HG03571 (cell line): ENCODE results near the gene SLC8A2.
A peak's percentile ranks its signal among the peaks of the same experiment; 100 is the strongest.
"Not testable (repeated sequence)": the region's sequence is repeated elsewhere in the genome, so short reads cannot be mapped to it uniquely, and the experiment has no call there.

Experiments used
- ATAC-seq: cut with Tn5 transposase; IDR thresholded peaks from one replicate; pipeline ENCODE4 v1.9.1; 2021; ENCODE audit not compliant: unreplicated experiment

SLC8A2 gene

GRCh38 chr19:47489072-47489914 is 17.6 kb upstream of the SLC8A2 start:
- no peak for ATAC-seq

GRCh38 chr19:47487551-47488515 is 16.1 kb upstream of the SLC8A2 start:
- no peak for ATAC-seq

DNA sequence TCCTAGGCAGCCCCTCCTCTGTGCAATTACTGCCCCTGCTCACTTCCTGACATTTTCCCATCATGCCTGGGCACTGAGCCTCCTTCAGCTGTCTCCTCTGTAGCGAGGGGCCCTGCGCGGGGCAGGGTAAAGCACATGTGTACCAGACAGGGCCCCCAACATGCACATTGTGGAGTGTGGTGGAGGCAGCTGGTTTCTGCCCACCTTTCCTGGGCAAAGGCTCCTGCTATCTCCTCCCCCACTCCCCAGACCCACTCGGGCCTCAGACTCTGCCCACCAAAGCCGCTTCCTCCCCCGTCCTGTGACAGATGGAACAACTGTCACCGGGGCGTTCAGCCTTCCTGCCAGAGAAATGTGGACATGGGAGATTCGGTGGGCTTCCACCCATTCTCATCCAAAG is 15.2 kb upstream of the SLC8A2 start:
- ATAC-seq, result no peak

DNA sequence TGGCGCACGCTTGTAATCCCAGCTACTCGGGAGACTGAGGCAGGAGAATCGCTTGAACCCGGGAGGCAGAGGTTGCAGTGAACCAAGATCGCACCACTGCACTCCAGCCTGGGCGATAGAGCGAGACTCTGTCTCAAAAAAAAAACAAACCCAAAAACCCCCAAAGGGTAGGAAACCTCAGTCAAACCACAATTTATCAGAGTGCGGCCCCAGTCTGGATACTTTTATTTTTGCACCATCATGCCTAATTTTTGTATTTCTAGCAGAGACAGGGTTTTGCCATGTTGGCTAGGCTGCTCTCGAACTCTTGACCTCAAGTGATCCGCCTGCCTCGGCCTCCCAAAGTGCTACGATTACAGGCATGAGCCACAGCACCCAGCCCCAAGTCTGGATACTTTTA is 14.5 kb upstream of the SLC8A2 start:
- not testable (repeated sequence) for ATAC-seq

GRCh38 chr19:47485210-47485609 is 13.5 kb upstream of the SLC8A2 start:
- ATAC-seq, result no peak

- ATAC-seq, result peak; percentile 49
Measured at GRCh38 chr19:47483800-47484690, 12.4 kb upstream of the SLC8A2 start, which contains the start of gene KPTN. Gene KPTN, minus strand, starts transcription at chr19:47484219. Its CDS starts 59 bp downstream, at chr19:47484160.

DNA sequence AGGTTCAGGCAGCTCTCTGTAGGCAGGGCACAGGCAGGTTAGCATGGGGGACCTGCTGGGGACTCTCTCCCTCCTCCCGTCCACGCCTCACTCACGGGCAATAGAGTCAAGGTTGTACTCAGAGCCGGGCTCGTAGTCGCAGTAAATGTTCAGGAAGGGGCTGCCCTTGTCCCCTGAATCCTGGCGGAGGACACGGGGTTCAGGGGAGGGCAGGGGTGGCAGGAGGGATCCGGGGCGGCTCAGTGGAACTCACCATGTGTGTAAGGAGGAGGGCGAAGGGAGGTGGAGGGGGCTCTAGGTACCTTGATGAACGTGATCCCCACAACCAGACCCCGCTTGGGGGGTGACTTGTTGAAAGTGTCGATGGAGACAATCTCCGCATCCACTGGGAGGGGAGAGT is 11.5 kb upstream of the SLC8A2 start:
- ATAC-seq, result no peak

- no peak for ATAC-seq
Measured at GRCh38 chr19:47481460-47482052, 9.9 kb upstream of the SLC8A2 start.

DNA sequence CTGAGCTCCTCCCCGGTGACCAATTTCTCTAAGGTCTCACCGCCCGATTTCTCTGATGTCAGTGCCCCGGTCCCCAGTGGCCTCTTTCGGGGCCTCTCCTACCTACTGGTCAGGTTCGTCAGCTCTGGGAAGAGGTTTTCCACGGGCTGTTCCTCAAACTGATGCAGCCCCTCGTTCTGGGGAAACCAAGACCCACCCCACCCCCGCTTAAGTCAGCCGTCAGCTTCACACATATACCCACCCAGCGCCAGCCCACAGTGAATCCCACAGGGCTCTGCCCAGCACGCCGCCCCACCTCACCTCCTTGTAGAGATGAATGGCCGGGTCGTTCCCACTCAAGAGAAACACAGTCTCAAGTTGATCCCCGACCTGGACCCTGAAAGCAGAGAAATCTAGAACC is 9.0 kb upstream of the SLC8A2 start:
- ATAC-seq, result no peak

DNA sequence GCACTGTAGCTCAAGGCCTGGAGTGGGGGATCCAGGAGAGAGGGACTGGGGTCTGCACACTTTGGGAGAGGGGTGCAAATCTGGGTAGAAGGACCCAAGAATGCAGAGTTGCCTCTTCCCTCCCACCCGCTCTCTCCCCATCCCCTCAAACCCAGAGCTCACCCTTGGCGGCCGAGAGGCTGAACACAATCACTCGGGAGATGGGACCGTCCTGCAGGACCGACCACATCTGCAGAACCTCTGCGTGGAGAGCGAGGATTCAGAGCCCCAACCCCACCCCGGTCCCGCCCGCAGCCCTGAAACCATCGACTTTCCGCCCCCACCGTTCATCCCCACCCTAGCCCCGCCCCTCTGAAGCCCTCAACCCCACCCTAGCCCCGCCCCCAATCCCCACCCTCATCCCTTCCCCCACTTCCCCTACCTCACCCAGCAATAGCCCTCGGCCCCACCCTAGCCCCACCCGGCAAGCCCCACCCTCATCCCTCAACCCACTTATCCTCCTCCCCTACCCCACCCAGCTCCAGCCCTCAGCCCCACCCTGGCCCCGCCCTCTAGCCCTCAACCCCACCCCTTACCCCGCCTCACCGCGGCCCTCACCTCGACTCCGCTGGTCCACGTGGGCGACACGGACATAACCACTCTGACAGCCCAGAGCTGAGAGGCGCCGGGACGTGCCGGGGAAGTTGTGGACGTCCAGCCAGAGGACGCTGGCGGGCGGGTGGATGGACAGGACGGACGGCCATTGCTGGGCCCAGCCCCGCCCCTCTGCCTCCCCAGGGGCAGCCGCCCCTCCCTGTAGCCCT is 8.2 kb upstream of the SLC8A2 start:
- no peak for ATAC-seq

DNA sequence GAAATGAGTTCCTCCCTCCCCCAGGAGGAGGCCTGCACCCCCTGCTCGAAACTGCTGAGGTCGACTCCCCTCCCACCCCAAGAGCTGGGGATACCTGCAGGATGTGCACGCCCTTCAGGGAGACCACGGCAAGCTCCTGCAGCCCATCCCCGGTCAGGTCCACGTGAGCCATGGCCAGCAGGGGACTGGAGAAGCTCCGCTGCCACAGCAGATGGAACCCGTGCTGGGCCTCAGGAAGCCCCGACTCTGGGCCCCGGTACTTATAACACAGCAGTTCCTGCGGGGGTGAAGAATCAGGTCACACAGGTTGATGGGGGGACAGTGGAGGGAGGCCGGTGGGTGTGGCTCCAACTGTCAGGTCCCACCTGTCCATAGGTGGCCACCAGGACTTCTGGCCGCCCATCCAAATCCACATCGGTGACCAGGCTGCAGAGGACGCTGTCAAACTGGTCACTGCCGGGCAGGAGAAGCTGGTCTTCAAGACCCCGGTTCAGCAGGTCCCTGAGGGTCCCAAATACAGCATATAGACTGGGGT is 4.8 kb upstream of the SLC8A2 start:
- no peak for ATAC-seq

DNA sequence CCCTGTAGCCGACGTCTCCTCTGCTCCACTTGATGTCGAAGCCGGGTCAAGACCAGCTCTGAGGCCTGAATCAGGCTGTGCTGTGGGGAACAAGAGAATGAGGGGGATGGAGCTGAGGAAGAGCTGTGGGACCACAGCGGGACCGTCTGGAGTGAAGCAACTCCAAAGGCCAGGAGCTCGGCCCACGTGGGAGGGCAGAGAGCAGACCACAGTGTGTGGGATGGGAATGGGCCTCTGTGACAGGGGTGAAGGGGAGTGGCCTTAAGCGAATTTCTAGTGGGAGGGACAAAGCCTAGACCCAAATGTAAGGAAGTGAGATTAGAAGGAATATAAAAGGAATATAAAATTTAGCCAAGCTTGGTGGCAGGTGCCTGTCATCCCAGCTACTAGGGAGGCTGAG is 3.8 kb upstream of the SLC8A2 start:
- ATAC-seq, result no peak

DNA sequence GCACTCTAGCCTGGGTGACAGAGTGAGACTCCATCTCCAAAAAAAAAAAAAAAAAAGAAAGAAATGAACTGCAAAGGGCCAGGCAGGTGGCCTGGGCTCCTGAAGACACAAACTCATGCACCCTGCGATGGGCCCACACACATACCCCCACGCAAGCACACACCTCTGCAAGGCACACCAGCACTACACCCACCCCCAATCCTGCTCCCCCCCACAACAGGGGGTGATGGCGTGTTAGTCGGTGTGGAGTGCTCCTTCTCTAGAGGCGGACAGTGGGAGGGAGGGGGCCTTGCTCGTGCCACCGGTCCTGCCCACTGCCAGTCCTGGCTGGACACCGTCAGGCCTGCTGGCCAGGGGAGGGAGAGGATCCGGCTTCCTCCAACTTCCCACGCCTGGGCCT is 1.6 kb upstream of the SLC8A2 start:
- ATAC-seq, result no peak

- no peak for ATAC-seq
Measured at GRCh38 chr19:47471381-47471732, 336 bp downstream of the SLC8A2 start.

DNA sequence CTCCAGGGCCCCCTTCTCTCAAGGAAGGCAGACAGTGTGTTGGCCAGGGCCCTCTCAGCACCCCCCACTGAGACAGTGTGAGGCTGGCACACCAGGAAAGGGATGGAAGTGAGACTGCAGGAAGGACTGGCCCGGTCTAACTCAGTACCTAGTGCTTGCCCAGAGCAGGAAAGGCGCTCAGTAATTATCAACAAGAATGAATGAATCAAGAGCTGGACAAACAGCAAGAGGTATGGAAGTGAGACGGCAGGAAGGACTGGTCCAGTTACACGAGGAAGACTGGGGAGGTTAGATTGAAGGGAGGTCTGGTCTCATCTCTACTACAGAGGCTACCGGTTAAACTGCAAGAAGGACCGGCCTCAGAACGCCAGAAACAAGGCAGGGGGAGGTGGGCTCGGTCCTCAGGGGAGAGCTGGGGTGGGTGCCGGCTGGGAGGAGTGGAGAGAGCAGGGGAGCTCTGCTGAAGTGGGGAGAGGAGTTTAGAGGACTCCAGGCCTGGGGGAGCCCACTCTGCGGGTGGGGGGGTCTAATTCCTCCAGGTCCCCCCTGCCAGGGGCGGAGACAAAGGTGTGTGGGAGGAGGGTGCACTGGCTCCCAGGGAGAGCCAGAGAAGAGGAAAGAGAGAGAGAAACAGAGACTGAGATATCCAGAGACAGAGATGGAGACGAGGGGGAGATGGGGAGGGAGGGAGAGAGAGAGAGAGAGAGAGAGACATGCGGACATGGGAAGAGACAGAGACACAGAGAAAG is 1.1 kb downstream of the SLC8A2 start:
- ATAC-seq, result no peak

GRCh38 chr19:47469719-47470118 is 2.0 kb downstream of the SLC8A2 start:
- ATAC-seq, result no peak

DNA sequence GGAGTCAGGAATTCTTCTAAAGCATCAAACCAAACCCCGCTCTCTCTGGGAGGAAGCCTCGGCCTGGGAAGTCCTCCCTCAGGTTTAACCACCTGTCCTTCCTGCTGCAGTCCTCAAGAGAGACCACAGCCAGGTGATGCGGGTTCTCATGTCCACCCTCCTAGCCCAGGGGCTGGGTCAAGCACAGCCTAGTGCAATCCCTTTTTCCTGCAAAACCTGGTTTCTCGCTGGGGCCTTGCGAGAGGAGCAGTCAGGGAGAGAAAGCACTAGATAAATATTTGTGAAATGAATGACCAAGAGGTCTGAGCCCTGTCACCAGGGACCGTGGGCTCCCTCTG is 2.4 kb downstream of the SLC8A2 start:
- no peak for ATAC-seq

DNA sequence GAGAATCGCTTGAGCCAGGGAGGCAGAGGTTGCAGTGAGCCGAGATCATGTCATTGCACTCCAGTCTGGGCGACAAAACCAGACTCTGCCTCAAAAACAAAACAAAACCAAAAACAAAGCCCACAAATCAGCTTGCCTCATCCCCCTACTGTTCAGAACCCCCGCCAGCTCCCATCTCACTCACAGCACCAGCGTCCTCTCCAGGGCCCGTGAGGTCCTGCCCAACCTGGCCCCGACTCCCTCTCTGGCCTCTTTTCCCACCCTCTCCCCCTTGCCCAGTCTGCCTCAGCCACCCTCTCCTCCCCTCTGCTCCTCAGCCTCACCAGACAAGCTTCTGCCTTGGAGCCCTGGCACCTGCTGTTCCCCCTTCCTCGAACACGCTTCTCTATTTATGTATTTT is 3.8 kb downstream of the SLC8A2 start:
- ATAC-seq, result no peak

DNA sequence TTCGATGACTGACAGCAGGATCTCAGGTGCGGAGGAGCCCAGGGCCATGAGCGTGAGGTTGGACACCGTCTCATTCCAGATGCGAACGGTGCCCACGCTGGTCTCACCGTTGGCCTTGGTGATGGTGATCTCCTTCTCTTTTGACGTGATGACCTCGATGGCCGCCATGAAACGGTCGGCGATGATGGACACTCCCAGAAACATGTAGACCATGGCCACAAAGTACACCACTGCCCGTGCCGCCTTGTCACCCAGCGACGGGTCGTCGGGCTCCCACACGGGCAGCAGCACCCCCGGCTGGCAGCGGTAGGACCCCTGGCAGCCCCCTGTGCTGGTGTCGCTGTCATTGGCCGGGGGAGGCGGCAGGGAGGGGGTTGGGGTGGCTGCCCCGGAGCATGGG is 5.7 kb downstream of the SLC8A2 start:
- no peak for ATAC-seq
